GM12875 (cell line): ENCODE data around the gene RAB3B.

Experiments
- H3K4me3 ChIP-seq: one replicate; pipeline ENCODE4 v1.5.1; 2011; ENCODE audit warnings: low read depth, low read length, control low read depth
- CTCF ChIP-seq: IDR thresholded peaks from 2 replicates; pipeline ENCODE4 v1.5.1; 2011; ENCODE audit warnings: low read depth, mild to moderate bottlenecking, control low read depth, inconsistent platforms, low read length, moderate library complexity, borderline replicate concordance; ENCODE audit not compliant: insufficient read depth

RAB3B gene

GRCh38 chr1:51960262-51960661 lies 30.2 kb downstream of the RAB3B start:
- TF ChIP-seq CTCF, result no peak

GRCh38 chr1:51958824-51959223 lies 31.7 kb downstream of the RAB3B start:
- no peak overlapping the region for H3K4me3 ChIP-seq
- no peak for TF ChIP-seq CTCF

More at GRCh38 chr1:51960262-51960661, 30.2 kb downstream of the RAB3B start:
- no peak overlapping the region for H3K4me3 ChIP-seq

GRCh38 chr1:51957618-51958017 lies 32.9 kb downstream of the RAB3B start:
- no peak overlapping the region for H3K4me3 ChIP-seq
- no peak for TF ChIP-seq CTCF

GRCh38 chr1:51956528-51957509 lies 33.7 kb downstream of the RAB3B start:
- no peak overlapping the region for H3K4me3 ChIP-seq
- TF ChIP-seq CTCF, result no peak

- no peak overlapping the region for H3K4me3 ChIP-seq
- TF ChIP-seq CTCF, result no peak
Measured at GRCh38 chr1:51955797-51956527, 34.5 kb downstream of the RAB3B start.

GRCh38 chr1:51954783-51955182 lies 35.7 kb downstream of the RAB3B start:
- H3K4me3 ChIP-seq, result no peak overlapping the region
- TF ChIP-seq CTCF, result no peak
